Measurements from ENCODE around the gene CAB39L. TPM values are rescaled to one million over a fixed set of nuclear protein-coding genes. Genes with fewer than 3 reads are reported as not detected.

The CAB39L gene
- total and polyA plus RNA-seq, 9 of the 15 experiments (the other 6 are each of a cell fraction or from before 2014, with no cell fraction given): 1.1 to 4.2 (median 2.6) TPM

DNA sequence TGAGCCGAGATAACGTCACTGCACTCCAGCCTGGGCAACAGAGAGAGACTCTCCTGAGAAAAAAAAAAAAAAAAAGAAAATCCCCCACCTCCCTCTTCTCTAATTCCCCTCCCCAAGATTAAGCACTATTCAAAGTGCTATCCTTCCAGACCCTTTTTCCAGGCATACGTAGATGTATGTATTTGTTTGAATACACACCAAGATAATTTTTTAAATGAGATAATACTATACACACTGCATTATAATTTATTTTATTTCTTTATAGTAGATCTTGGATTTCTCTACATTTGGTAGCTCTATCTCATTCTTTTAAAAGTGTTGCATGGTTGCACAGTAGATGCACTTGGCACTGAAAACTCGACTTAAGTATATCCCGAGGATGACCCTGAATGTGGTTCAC is 32.5 kb downstream of the CAB39L start (continued):
- TF ChIP-seq, protein P1, sequence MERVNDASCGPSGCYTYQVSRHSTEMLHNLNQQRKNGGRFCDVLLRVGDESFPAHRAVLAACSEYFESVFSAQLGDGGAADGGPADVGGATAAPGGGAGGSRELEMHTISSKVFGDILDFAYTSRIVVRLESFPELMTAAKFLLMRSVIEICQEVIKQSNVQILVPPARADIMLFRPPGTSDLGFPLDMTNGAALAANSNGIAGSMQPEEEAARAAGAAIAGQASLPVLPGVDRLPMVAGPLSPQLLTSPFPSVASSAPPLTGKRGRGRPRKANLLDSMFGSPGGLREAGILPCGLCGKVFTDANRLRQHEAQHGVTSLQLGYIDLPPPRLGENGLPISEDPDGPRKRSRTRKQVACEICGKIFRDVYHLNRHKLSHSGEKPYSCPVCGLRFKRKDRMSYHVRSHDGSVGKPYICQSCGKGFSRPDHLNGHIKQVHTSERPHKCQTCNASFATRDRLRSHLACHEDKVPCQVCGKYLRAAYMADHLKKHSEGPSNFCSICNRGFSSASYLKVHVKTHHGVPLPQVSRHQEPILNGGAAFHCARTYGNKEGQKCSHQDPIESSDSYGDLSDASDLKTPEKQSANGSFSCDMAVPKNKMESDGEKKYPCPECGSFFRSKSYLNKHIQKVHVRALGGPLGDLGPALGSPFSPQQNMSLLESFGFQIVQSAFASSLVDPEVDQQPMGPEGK (CRISPR knock-in tag; IDR thresholded peaks at IDR 0.05; ENCODE audit: borderline replicate concordance): no peak

DNA sequence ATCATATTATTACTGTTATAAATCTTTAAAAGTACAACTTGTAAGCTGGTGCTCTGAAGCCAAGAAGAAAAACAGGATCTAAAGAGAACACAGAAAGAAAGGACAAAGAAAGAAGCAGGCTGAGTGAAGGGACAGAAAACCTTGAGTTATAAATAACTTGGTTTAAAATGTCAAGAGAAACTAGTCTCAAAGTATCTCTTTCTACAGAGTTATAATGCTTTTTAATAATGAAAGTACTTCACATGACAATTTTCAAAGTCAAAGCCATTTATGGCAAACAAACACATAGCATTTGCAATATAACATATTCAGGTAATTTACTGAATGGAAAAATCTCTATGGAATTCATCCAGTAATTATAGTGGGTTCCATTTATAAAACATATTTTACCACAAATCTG is 33.4 kb downstream of the CAB39L start:
- CTCF ChIA-PET (ENCODE audit: low intra/inter-chr PET ratio): no interaction called here
- TF ChIP-seq NEUROD1 (IDR thresholded peaks at IDR 0.05; ENCODE audit: borderline replicate concordance, low read depth, low read length, partially characterized antibody): no peak
- TF ChIP-seq ZNF76 (CRISPR knock-in tag; IDR thresholded peaks at IDR 0.05; ENCODE audit: borderline replicate concordance): no peak
- no peak for TF ChIP-seq HIVEP1 (CRISPR knock-in tag; IDR thresholded peaks at IDR 0.05)
- TF ChIP-seq, protein P2, sequence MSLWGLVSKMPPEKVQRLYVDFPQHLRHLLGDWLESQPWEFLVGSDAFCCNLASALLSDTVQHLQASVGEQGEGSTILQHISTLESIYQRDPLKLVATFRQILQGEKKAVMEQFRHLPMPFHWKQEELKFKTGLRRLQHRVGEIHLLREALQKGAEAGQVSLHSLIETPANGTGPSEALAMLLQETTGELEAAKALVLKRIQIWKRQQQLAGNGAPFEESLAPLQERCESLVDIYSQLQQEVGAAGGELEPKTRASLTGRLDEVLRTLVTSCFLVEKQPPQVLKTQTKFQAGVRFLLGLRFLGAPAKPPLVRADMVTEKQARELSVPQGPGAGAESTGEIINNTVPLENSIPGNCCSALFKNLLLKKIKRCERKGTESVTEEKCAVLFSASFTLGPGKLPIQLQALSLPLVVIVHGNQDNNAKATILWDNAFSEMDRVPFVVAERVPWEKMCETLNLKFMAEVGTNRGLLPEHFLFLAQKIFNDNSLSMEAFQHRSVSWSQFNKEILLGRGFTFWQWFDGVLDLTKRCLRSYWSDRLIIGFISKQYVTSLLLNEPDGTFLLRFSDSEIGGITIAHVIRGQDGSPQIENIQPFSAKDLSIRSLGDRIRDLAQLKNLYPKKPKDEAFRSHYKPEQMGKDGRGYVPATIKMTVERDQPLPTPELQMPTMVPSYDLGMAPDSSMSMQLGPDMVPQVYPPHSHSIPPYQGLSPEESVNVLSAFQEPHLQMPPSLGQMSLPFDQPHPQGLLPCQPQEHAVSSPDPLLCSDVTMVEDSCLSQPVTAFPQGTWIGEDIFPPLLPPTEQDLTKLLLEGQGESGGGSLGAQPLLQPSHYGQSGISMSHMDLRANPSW (CRISPR knock-in tag; IDR thresholded peaks at IDR 0.05): no peak
- no peak for TF ChIP-seq TEAD2 (tag; IDR thresholded peaks at IDR 0.05)
- TF ChIP-seq, protein P3, sequence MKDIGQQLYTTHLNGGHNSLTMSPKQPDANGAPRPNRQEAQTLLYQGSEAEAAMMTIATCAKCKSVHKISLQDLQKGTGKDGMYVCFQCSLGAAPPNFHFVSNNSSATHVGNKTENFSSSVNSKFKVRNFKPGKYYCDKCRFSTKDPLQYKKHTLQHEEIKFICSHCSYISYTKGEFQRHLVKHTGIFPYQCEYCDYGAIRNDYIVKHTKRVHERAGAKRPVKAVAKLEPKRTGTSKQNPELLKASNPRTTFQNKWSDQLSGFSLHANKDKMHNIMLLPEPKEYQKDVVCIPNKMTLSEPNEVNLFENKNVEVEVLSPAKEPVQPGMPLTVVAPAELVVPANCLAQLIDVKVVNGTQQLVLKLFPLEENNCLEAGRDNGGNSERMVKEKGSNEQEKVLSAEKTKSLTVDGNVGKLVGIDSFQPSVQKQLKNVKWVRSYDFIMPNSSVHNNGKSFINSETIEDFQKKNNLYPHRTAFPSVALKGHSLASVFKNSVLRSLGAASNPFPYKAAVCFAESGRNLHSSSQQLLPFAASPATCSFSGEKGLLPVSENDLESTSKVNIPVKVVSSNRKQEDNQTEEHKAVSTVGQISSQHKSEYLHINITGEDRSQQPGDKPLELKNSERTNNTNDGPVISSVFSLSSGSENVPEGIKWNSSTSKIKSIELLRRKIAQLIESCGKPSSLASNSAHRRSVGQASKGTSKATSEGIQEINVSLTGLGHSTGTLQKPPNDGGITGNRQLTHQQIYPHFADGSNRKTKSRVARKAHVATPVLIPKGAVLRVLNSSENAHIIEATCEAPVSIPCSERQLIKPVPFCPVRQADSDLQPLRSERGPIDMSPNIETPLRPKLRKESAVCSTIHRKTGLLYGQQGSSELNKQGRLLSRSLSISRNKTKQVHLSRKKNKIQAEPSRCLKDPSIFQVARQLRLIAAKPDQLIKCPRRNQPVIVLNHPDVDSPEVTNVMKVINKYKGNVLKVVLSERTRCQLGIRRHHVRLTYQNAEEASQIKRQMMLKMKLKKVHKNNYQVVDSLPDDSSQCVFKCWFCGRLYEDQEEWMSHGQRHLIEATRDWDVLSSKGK (CRISPR knock-in tag; IDR thresholded peaks at IDR 0.05): no peak
- no peak for TF ChIP-seq ZNF384 (IDR thresholded peaks at IDR 0.05; ENCODE audit: low read depth, low read length)
- no peak for TF ChIP-seq POLR2H (tag; IDR thresholded peaks at IDR 0.05; ENCODE audit: low read depth)
- TF ChIP-seq, protein P4, sequence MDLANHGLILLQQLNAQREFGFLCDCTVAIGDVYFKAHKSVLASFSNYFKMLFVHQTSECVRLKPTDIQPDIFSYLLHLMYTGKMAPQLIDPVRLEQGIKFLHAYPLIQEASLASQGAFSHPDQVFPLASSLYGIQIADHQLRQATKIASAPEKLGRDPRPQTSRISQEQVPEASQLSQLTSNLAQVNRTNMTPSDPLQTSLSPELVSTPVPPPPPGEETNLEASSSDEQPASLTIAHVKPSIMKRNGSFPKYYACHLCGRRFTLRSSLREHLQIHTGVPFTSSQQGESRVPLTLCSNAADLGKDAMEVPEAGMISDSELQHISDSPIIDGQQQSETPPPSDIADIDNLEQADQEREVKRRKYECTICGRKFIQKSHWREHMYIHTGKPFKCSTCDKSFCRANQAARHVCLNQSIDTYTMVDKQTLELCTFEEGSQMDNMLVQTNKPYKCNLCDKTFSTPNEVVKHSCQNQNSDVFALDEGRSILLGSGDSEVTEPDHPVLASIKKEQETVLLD (IDR thresholded peaks at IDR 0.05): no peak
- no peak for TF ChIP-seq GTF2E2 (tag; IDR thresholded peaks at IDR 0.05)
- TF ChIP-seq CSDE1 (IDR thresholded peaks at IDR 0.05): no peak

More for the DNA sequence above, 33.4 kb downstream of the CAB39L start:
- Histone ChIP-seq H3K27me3 (ENCODE audit: control insufficient read depth in 2 of 2, insufficient read depth in 2 of 2, low read length in 2 of 2) (no peaks in the 10 kb centered on the region), H3K9me3 (replicated peaks; ENCODE audit: control insufficient read depth, insufficient read depth, low read depth, low read length) (no peaks in the 10 kb centered on the region), H3K36me3 (ENCODE audit: control insufficient read depth, insufficient read depth, low read length) (no peaks in the 10 kb centered on the region), H4K20me1 (replicated peaks; ENCODE audit: control insufficient read depth, insufficient read depth, low read length) (no peaks in the 10 kb centered on the region), H3K4me2 (ENCODE audit: insufficient read depth, low read length) (no peak overlapping the region), H3K79me2 (ENCODE audit: control insufficient read depth, insufficient read depth, low read length) (no peaks in the 10 kb centered on the region), H3K4me1 (replicated peaks in 1 of 2; ENCODE audit: control insufficient read depth in 2 of 2, insufficient read depth in 2 of 2, low read length in 2 of 2) (no peaks in the 10 kb centered on the region), H3K9me1 (ENCODE audit: control insufficient read depth, insufficient read depth, low read length) (no peaks in the 10 kb centered on the region), H2AFZ (ENCODE audit: low read depth, low read length) (no peak overlapping the region), H3K9ac (ENCODE audit: insufficient read depth in 1 of 2, low read depth in 2 of 2, low read length in 2 of 2) (no peak overlapping the region), H3K27ac (ENCODE audit: extremely low read depth, low read depth, low read length) (no peak overlapping the region), H3K4me3 (no peak overlapping the region)
- DNase-seq (ENCODE audit: extremely low read depth in 1 of 4, low spot score in 3 of 4) (no peak), FAIRE-seq (no peak), ATAC-seq (no peak)
- POLR2A ChIA-PET: no interaction called here
- in situ Hi-C loops (cut with MboI) (no loop called here), intact Hi-C loops (cut with micrococcal nuclease) (loop anchor here (10.0 kb wide), 1 partner anchor 66 kb away; no protein-coding TSS in a partner anchor)
- no TSS peak for BruUV-seq (replicated peaks)

Data from K562 (cell line).